NCI-H1417 (cell line): ENCODE measurements around the gene ATL2.
A peak's percentile ranks its signal among the peaks of the same experiment; 100 is the strongest.
"Not testable (repeated sequence)": the region's sequence is repeated elsewhere in the genome, so short reads cannot be mapped to it uniquely, and the experiment has no call there.

Experiments
- DNase-seq, 3 experiments: peaks; one replicate each; lab custom pipeline; 2025; lab: John Stamatoyannopoulos, UW

Gene ATL2

DNA sequence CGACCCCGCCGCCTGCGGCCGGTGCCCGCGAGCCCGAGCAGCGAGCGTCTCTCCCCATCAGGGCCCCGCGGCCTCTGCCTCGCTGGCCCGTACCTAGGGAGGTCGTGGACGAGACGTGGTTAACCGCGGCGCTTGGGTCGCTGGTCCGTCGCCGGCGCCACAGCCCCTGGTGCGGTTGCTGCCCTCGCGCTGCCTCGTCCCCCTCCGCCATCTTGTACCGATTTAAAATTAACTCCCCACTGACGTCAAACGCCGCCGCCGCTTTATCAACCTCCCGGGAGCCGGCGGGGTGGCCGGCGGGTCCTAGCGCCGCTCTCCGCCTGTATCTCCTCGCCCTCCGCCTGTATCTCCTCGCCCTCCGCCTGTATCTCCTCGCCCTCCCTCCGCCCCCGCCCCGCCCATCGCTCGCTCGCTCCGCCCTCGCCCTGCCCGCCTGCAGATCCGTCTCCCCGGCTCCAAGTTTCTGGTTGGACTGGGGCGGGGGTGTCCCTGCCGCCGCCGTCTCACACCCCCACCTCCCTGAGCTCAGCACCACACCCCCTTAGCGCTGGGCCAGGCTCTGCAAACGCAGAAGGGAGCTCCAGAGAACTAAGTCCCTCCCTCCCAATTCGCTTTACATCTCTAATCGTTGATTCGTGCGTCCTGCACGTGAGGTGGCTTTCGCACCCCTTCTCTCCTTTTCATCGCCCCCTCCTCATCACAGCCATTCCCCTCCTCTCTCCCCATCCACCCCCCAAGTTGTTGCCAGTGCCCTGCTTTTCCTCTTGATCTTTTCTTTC is at the start of gene ATL2:
Gene ATL2, minus strand, starts transcription at position 224 of the 779 bp plus-strand sequence. Its CDS starts 13 bp downstream, at position 211.
- peak; percentile 95 to 98 (median 97) for DNase-seq

DNA sequence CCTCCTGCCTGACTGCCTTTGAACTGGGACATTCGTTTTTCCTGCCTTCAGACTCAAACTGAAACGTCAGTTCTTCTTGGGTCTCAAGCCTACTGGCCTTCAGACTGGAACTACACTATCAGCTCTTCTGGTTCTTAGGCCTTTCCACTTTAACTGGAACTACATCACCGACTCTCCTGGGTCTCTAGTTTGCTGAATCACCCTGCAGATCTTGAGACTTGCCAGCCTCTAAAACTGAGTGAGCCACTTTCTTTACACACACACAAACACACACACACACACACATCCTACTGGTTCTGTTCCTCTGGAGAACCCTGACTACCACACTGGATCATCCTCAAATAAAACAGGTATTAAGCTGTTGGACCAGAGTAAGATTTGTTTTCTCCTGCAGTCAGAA is 46.7 kb upstream of the ATL2 start:
- no peak for DNase-seq

DNA sequence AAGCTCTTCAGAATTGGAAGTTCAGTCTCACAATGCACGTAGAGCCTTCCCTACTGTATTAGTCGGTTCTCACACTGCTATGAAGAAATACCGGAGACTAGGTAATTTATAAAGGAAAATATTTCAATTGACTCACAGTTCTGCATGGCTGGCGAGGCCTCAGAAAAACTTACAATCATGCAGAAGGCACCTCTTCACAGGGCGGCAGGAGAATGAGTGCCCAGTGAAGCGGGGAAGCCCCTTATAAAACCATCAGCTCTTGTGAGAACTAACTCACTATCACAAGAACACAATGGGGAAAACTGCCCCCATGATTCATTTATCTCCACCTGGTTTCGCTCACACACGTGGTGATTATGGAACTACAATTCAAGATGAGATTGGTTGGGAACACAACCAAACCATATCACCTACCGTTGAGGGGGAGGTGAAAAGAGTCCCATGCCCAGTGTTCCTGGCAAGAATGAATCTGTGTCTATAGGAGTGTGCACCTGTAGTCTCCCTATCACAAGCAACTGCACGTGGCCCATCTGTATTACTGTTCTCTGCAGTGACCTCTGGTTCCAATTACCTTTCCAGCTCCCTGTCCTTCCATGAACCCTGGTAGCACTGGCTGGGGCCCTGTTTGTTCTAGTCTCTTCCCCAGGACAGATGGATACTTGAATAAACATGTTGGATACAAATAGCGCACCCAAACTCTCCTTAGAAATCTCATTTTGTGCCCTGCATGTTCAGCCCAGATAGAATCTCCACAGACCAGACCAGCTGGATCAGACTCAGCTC is 44.4 kb upstream of the ATL2 start:
- no peak for DNase-seq

DNA sequence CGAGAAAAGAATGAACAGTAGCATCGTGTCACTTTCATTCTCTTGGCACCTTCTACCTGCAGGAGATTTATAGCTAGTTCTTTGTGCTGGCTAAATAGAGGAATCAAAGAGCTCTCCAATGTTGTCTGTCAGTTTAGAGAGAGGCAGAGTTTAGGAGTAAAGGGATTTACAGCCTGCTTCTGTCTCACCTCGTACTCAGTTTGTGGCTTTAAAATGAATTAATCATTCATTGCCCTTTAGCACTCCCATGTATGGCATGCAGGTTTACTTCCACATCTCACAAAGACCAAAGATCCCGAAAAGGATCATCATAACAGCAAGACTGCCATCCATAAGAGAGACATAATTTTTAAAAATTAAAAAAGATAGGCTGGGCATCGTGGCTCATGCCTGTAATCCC is 42.4 kb upstream of the ATL2 start:
- no peak for DNase-seq

DNA sequence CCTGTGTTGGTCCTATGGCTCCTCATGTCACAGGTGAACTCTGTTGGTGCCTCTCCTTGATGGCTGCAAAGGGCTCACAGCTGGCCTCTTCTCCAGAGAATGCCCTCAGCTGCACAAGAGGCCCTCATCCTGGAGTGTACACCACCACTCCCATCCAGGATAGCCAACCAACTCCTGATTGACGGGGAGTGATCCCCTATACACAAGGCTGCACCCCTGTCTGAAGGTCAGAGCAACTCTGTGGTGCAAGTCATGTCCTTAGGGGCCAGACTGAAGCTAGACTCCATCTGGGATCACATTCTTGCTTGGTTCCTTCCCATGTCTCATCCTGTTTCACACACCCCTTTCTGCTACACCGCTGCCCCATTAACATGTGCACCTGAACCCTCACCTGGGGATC is 41.7 kb upstream of the ATL2 start:
- no peak for DNase-seq

DNA sequence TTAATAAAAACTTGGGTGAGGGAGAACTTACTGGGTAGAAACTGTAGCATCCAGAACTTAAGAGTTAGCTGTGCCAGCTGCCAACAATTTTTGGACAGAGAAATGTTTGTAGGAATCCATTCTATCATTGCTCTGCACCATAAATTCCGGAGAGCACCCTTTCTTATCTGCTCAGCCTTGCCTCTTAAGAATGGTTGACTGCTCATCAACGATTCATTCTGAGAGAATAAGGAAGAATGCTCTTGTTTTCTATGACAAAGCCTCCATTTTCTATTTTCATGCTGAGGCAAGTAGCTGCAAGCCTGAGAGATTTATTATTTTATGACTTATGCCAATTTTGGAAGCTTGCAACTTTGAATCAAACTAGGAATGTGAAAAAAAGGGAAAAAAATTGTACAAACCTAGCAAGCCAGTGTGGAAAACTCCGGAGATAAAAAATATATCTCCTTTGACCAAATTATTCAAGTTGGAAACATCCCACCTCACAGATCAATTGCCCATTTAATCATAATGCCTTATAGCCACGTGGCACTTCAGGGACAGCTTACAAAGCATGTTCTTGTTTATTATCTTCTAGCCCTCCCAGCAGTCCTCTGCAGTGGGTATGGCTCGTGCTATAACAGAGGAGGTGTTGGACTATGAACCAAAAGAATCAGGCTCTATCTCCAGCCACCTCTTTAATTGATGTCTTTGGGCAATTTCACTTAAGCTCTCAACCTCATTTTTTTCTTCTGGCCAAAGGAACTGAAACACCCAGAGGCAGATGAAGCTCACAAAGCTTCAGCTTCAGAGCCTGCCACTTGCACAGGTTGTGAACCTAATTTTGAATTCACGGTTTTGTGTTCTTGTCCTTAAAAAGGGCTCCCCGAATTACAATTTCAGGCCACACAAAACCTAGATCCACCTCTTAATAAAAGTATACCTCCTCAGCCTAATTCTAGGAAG is 40.9 kb upstream of the ATL2 start:
- peak in 1 of 3 experiments; percentile 26 for DNase-seq

DNA sequence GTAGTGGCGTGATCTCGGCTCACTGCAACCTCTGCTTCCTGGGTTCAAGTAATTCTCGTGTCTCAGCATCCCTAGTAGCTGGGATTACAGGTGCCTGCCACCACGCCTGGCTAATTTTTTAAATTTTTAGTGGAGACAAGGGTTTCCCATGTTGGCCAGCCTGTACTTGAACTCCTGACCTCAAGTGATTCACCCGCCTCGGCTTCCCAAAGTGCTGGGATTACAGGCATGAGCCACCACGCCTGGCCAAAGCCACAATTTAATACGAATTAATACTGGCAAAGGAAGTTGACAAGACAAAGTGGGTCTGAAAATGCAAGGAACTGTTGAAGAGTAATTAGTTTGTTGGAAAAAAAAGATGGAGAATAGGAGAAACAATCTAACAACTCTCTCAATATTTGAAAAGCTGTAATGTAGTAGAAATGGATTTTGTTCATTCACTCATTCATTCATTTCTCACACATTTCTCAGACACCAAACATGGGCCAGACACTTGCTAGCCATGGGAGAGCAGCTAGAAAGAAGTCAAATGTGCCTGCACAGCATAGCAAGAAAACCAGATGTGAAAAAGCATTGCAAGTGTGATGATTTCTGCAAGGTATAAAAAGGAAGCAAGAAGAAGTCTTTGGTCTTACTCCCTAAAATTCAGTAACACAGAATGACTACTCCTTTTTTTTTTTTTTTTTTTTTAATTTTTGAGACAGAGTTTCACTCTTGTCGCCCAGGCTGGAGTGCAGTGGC is 39.4 kb upstream of the ATL2 start:
- DNase-seq, result no peak

DNA sequence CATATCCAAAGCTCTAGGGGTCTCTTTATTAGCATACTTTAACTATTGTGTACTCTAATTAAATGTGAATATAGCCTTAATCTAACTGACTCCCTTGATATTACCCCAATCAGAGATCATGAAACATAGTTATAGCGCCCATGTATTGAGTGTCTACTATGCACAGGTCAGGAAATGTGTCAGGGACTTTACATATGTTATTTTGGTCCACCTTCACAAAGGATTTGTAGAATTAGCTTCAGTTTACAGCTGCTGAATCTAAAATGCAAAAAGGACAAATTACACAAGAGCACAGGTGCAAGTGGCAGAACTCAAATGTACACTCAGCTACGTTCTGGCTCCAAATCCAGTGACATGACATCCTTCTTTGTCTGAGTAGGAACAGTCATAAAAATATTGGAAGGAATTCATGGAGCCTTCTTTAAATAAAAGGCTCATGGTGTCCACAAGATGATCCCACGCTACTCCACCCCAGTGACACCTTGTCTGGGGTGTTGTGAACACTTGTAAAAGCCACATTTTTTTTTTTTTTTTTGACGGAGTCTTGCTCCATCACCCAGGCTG is 38.7 kb upstream of the ATL2 start:
- no peak for DNase-seq

DNA sequence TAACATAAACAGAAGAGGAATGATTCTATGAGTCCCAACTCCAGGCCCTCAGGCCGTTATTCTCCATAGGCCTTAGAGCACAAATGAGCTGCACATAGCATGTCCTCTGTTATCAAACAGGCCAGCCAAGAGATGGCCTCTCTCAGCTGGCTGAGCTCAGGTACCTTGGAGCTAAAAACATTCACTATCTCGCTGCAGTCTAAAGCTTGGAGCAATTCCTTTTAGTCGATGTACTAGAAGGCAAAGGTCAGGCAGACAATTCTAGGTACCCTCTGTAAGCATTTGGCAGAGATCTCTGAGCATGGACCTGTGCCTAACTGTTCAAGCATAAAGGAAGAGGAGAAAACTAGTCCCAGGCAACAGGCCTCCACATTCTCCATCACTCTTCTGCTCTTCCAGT is 38.0 kb upstream of the ATL2 start:
- DNase-seq, result no peak

DNA sequence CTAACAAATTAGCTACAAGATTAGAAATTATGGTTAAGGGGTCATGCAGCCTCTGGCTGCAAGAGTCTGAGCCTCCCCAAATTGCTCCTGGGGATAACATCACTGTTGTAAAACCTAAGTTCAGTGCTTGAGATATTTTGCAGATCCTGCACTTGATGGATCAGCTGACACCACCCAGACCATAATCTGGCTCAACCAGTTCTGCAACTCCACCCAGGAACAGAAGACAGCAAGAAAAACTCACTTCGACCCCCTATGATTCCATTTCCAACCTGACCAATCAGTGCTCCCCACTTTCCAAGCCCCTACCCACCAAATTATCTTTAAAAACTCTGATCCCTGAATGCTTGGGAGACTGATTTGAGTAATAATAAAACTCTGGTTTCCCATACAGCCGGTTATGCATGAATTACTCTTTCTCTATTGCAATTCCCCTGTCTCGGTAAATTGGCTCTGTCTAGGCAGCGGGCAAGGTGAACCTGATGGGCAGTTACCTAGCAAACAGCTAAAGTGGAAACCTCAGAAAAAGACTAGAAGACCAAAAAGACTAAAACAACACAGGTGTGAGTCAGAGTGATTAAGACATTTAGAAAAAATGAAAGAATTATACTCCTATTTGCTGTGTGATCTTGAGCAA is 35.3 kb upstream of the ATL2 start:
- not testable (repeated sequence) for DNase-seq

DNA sequence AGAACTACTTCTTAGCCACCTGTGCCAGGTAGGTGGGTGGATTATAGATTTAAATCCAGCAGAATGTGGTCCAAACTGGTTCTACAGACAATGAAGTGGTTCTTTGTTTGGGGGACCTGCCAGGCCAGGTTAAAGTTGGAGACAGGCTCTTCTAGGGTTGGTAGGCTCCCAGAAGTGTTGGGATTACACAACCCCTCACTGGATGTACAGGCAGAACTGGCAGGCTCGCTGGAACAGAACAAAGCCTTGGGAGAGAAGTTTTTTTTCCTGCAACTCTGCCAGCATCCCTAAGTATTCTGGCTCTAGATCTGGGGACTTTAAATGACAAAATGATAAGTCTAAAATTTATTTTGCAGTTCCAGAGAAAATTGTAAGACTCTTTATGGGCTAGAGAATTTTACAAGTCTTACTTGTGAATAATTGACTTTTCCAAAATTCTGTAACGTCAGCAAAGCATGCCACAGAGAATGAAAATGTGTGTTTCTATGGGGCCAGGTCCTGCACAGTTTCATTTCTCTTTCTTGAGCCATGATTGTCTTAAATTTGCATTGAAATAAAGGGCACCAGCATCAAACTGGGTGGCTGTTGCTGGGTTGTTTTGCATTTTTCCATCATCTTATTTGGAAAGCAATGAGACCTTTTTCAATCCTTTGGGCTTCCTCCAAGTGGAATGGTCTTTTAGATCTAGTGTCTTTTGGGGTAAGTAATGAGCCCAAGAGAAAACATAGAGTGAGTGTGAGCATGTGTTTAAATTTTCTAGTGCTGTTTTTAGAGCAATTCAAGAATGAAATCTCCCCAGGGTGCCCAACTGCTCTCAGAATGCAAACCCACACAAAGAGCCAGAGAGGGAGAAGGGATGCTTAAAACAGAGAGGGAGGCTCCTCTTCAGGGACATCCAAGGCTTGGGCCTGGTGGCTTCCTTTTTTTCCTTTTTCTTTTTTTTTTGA is 32.4 kb upstream of the ATL2 start:
- peak in 1 of 3 experiments; percentile 12 for DNase-seq

DNA sequence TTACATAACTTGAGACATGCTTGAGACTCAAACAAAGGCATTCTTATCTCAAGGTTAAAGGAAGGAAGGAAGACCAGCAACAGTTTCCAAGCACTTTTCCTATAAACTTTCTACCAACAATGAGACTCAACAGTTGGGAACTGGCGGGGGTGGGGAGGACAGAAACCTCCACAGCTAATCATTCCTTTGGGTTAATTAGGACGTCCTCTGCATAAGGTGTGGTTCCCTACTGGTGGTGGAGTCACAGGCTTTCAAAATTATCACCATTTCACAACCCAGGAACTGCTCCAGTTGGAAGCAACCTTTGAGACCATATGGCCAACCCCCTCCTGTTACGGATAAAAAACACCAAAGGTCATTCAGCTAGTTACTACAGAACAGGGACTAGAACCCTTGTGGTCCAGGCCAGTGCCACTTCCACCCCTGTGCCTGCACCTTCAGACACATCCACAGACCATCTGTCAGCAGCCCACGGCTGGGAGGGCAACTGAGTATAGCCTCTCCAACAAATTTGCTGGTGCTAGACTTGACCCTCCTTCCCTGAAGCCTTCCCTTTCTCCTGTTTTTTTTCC is 30.1 kb upstream of the ATL2 start:
- no peak for DNase-seq

DNA sequence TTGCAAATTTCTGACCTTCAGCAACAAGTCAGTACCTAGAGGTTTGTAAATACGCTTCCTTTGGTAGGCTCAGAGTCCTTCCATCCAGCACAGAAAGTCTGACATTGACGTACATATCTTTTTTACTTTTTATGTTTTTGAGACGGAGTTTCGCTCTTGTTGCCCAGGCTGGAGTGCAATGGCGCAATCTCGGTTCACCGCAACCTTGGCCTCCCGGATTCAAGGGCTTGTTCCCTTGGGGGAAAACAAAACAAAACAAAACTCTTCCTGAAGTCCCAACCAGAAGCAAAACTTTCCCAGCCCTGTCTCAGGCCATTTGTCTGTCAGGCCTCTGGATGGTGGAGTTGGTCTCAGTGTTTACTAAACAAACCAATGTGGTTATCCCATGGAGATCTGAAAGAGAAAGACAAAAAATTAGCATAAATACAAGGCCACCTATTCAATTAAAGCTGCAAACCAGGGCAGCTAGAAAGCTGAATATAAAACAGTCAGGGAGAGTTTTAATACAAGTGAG is 29.6 kb upstream of the ATL2 start:
- DNase-seq, result no peak

DNA sequence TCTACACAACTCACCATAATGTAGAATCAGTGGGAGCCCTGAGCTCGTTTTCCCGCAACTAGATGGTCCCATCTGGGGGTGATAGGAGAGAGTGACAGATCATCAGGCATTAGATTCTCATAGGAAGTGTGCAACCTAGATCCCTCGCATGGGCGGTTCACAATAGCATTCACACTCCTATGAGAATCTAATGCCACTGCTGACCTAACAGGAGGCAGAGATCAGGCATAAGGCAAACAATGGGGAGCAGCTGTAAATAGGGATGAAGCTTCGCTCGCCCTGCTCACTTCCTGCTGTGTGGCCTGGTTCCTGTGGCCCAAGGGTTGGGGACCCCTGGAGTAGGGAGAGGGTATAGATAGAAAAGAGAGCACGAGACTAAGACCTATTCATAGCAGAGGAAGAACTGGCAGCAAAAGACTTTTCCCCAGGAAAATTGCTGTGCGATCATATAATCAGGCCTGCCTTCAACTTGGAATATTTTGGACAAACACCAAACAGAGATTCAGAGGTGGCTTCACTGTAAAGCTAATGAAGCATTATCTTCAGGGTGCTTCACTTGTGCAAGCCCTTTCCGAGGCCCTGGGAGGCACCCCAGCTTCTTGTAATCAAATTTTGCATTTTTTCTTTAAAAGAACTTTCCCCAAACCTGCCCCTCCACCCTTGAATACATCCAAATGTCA is 29.0 kb upstream of the ATL2 start:
- DNase-seq, result no peak

DNA sequence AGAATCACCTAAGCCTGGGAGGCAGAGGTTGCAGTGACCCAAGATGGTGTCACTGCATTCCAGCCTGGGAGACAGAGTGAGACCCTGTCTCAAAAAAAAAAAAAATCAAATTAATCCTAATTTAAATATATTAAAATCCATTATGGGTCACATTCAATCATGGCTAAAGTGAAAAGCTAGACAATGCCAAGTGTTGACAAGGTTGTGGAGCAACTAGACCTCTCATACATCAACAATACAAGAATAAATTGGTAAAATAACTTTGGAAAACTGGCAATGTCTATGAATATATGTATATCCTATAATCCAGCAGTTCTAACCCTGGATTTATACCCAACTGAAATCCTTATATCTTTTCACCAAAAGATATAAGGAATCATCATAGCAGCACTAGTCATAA is 23.4 kb upstream of the ATL2 start:
- DNase-seq, result no peak

DNA sequence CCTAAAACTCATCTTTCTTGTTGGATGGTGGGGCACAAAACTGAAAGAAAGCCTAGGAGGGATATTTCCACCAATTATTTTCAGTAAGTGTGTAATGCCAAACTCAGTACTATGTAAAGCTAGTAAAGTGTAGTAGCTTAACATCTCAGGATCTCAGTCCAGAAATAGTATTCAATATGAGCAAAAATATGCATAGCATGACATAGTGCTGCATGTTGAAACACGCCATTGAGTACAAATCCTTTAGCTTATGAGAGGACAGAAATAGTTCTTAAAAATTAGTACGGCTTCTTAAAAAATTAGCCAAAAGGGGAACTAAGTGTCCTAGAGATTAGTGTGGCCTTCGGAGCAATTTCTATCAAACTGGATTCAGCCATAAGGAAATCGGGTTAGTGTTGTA is 21.7 kb upstream of the ATL2 start:
- DNase-seq, result no peak

DNA sequence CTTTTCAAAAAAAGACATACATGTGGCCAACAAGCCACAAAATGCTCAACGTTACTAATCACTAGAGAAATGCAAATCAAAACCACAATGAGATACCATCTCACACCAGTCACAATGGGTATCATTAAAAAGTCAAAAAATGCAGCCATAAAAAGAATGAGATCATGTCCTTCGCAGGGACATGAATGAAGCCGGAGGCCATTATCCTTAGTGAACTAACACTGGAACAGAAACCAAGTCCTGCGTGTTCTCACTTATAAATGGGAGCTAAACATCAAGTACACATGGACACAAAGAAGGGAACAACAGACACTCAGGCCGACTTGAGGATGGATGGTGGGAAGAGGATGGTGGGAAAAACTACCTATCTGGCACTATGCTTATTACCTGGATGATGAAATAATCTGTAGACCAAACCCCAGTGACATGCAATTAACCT is 17.8 kb upstream of the ATL2 start:
- no peak for DNase-seq

DNA sequence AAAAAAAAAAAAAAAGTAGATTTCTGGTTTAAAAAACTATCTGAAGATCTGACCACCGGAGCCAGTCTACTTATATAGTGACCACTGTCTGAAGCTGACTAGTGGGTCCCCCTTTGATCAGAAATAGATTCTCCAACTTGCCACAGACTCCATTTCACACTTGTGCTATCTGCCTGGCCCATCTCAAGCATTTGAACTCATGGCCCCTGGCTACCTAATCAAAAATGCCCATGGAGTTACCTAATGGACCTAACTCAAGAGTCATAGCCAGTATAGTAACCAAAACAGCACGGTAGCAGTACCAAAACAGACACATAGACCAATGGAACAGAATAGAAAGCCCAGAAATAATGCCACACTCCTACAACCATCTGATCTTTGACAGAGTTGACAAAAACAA is 17.0 kb upstream of the ATL2 start:
- no peak for DNase-seq
